A549 (cell line): Measurements from ENCODE around the gene ZFAND6. TPM values are rescaled to one million over a fixed set of nuclear protein-coding genes. Genes with fewer than 3 reads are reported as not detected.

ENCODE experiments used
- ATAC-seq, 2 experiments: fragments of 200-7000 bp in 1 of 2; fragments of >200 bp in 1 of 2; cut with Nextera tagmentation in 1 of 2; cut with Tn5 transposase in 1 of 2; 3 replicates each; pipeline versions ENCODE4 v1.8.0 to v1.9.1; 2018 to 2020; ENCODE audit warnings: mild to moderate bottlenecking in 1 of 2, moderate library complexity in 1 of 2
- CTCF ChIA-PET: fragments of 300-600 bp; sonication (Branson Sonifier 250); formaldehyde crosslinking; extraction: SDS; loops from one replicate; lab custom pipeline; 2021; ENCODE audit warnings: antibody characterized with exemption, inconsistent platforms; lab: Yijun Ruan, JAX
- POLR2A ChIA-PET: fragments of 350-600 bp; formaldehyde crosslinking; extraction: SDS; loops from one replicate; lab custom pipeline; 2021; ENCODE audit warnings: antibody characterized with exemption, inconsistent platforms; lab: Yijun Ruan, JAX
- DNase-seq, 2 experiments: peaks; one replicate each; pipeline versions ENCODE4 v3.0.0 to v3.0.0-alpha.2; 2011 to 2016; ENCODE audit warnings: low read depth in 1 of 2, low spot score in 1 of 2
- FAIRE-seq: peaks from 2 replicates; lab custom pipeline; 2011; peaks lifted over from hg19 to GRCh38; lab: Jason Lieb, UNC
- H3K27ac ChIP-seq, 2 experiments: fragments of >200 bp; sonication (Bioruptor Twin); formaldehyde crosslinking; 3 replicates each; pipeline ENCODE4 v1.5.1; 2016 to 2017
- H3K4me1 ChIP-seq: fragments of >200 bp; sonication (Bioruptor Twin); formaldehyde crosslinking; 3 replicates; pipeline ENCODE4 v1.6.1; 2016
- H3K4me2 ChIP-seq: fragments of >200 bp; sonication (Bioruptor Twin); formaldehyde crosslinking; 3 replicates; pipeline ENCODE4 v1.6.1; 2016
- H3K4me3 ChIP-seq: fragments of >200 bp; sonication (Bioruptor Twin); formaldehyde crosslinking; 3 replicates; pipeline ENCODE4 v1.5.1; 2016
- H3K9me3 ChIP-seq: fragments of >200 bp; sonication (Bioruptor Twin); formaldehyde crosslinking; 3 replicates; pipeline ENCODE4 v1.6.1; 2016
- ELK1 ChIP-seq: fragments of 150-350 bp; IDR thresholded peaks from 2 replicates; pipeline ENCODE4 v1.6.1; 2014; ENCODE audit warnings: low read depth, mild to moderate bottlenecking, low read length
- EP300 ChIP-seq, 2 experiments: fragments of >200 bp; sonication (Bioruptor Twin); formaldehyde crosslinking; IDR thresholded peaks; 2 replicates in 1 of 2; 3 replicates in 1 of 2; pipeline ENCODE4 v1.6.1; 2016 to 2017
- FOSB ChIP-seq: fragments of 250-450 bp; sonication (Bioruptor Pico); IDR thresholded peaks from 2 replicates; pipeline ENCODE4 v1.5.0; 2020; ENCODE audit warnings: mild to moderate bottlenecking, moderate library complexity
- FOSL2 ChIP-seq, 2 experiments: fragments of 450-650 bp in 1 of 2; fragments of >200 bp in 1 of 2; sonication (Bioruptor Twin) in 1 of 2; formaldehyde crosslinking; IDR thresholded peaks; 2 replicates each; pipeline versions ENCODE4 v1.5.0 to v1.6.1; 2016 to 2020; ENCODE audit warnings: mild to moderate bottlenecking in 1 of 2, moderate library complexity in 1 of 2
- FOXS1 ChIP-seq: fragments of 250-450 bp; sonication (Bioruptor Pico); IDR thresholded peaks from 2 replicates; pipeline ENCODE4 v1.5.0; 2020; ENCODE audit warnings: mild to moderate bottlenecking, moderate library complexity
- GATA3 ChIP-seq: IDR thresholded peaks from 2 replicates; pipeline ENCODE4 v1.6.1; 2012; ENCODE audit warnings: borderline replicate concordance
- HDAC2 ChIP-seq: fragments of 200-600 bp; sonication (generic); IDR thresholded peaks from 2 replicates; pipeline ENCODE4 v1.6.1; 2016
- HMGXB4 ChIP-seq: fragments of 250-450 bp; sonication (Bioruptor Pico); IDR thresholded peaks from 2 replicates; pipeline ENCODE4 v1.5.0; 2021; ENCODE audit warnings: mild to moderate bottlenecking, moderate library complexity, borderline replicate concordance
- HOXB13 ChIP-seq: fragments of 250-450 bp; sonication (Bioruptor Pico); IDR thresholded peaks from 2 replicates; pipeline ENCODE4 v1.5.0; 2020; ENCODE audit warnings: low read depth, mild to moderate bottlenecking, moderate library complexity
- JUN ChIP-seq, 2 experiments: fragments of >200 bp; sonication (Bioruptor Twin); formaldehyde crosslinking; IDR thresholded peaks; 2 replicates in 1 of 2; 3 replicates in 1 of 2; pipeline ENCODE4 v1.6.1; 2016 to 2017
- KDM1A ChIP-seq: fragments of 200-600 bp; sonication (generic); IDR thresholded peaks from 2 replicates; pipeline ENCODE4 v1.6.1; 2016; ENCODE audit warnings: low read depth, mild to moderate bottlenecking
- KDM5A ChIP-seq: fragments of 200-600 bp; sonication (generic); IDR thresholded peaks from 2 replicates; pipeline ENCODE4 v1.6.1; 2016; ENCODE audit warnings: antibody characterized with exemption, mild to moderate bottlenecking
- NFE2L2 ChIP-seq: fragments of 150-350 bp; conservative IDR thresholded peaks from 2 replicates; pipeline ENCODE4 v1.6.1; 2014; ENCODE audit warnings: low read length
- NR3C1 ChIP-seq: fragments of >200 bp; sonication (Bioruptor Twin); formaldehyde crosslinking; IDR thresholded peaks from 3 replicates; pipeline ENCODE4 v1.6.1; 2017
- POLR2AphosphoS2 ChIP-seq: conservative IDR thresholded peaks from 2 replicates; pipeline ENCODE4 v1.6.1; 2012; ENCODE audit warnings: low read length, improper control_type of control experiment, inconsistent platforms
- RAD21 ChIP-seq, 2 experiments: fragments of >200 bp in 1 of 2; sonication (Bioruptor Twin) in 1 of 2; formaldehyde crosslinking in 1 of 2; IDR thresholded peaks in 1 of 2; conservative IDR thresholded peaks in 1 of 2; 2 replicates in 1 of 2; 3 replicates in 1 of 2; pipeline ENCODE4 v1.6.1; 2012 to 2018; ENCODE audit warnings: inconsistent platforms in 1 of 2
- SMC3 ChIP-seq: fragments of >200 bp; sonication (Bioruptor Twin); formaldehyde crosslinking; IDR thresholded peaks from 3 replicates; pipeline ENCODE4 v1.6.1; 2018; ENCODE audit warnings: inconsistent platforms
- USF2 ChIP-seq: fragments of 450-650 bp; IDR thresholded peaks from 2 replicates; pipeline ENCODE4 v1.6.1; 2014; ENCODE audit warnings: antibody characterized with exemption
- ZSCAN20 ChIP-seq: fragments of 250-450 bp; sonication (Bioruptor Pico); IDR thresholded peaks from 2 replicates; pipeline ENCODE4 v1.8.0; 2022; ENCODE audit warnings: mild to moderate bottlenecking, moderate library complexity
- WGBS: methylation state at CpG from one replicate; pipeline ENCODE4 v1.1.6; 2017; ENCODE audit errors: missing lambda C conversion rate; 5-methylcytosine and 5-hydroxymethylcytosine counted together
- polyA plus RNA-seq, 4 experiments: library from polyadenylated mRNA; depleted of rRNA in 3 of 4; stranded (reverse); fragments of >200 nt; fragmentation: RNase III in 1 of 4; extraction: RNeasy Plus Mini Kit Qiagen cat#74134 plus additional on column Dnase treatment in 1 of 4; gene quantifications; 2 replicates in 3 of 4; 3 replicates in 1 of 4; pipeline ENCODE4 v1.2.3, GENCODE V29; 2011 to 2017
- TF ChIP-seq, protein P1 (sequence below): fragments of >200 bp; sonication (Bioruptor Twin); formaldehyde crosslinking; IDR thresholded peaks from 3 replicates; pipeline ENCODE4 v1.5.1; 2016
- TF ChIP-seq, protein P2 (sequence below): IDR thresholded peaks from 2 replicates; pipeline ENCODE4 v1.6.1; 2012

Gene ZFAND6
- polyA plus RNA-seq, 2 of the 4 experiments (the other 2 are of a cell fraction), result 152 to 307 TPM

DNA sequence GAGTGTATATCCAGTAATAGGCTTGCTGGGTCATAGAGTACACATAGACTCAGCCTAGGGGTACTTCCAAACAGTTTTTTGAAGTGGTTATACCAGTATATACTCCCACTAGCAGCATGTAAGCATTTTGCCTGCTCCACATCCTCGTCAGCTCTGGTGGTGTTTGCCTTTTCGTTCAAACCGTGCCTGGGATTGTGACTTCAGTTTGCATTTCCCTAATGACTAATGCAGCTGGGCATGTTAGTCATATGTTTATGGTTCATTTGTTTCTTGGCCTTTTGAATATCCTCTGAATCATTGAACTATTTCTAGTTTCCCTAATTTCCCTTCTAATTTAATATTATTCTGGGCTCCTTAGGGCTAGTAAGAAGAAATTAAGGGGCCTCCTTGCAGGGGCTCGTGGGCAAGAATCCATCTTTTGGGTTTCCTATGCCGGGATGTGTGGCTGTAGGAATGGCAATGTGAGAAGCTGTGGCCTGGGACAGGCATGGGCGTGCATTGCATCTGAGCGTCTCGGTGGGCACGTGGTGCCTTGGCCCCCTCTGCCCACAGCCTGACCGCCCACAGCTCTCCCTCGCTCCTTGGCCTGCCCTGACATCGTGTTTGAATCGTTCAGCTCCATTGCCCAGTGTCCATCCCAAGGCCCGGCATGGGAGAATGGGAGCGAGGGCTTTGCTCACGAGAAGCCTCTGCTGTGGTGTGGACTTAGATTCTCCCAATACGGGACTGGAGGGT lies 119.7 kb downstream of the ZFAND6 start (continued):
- TF ChIP-seq, protein P1, sequence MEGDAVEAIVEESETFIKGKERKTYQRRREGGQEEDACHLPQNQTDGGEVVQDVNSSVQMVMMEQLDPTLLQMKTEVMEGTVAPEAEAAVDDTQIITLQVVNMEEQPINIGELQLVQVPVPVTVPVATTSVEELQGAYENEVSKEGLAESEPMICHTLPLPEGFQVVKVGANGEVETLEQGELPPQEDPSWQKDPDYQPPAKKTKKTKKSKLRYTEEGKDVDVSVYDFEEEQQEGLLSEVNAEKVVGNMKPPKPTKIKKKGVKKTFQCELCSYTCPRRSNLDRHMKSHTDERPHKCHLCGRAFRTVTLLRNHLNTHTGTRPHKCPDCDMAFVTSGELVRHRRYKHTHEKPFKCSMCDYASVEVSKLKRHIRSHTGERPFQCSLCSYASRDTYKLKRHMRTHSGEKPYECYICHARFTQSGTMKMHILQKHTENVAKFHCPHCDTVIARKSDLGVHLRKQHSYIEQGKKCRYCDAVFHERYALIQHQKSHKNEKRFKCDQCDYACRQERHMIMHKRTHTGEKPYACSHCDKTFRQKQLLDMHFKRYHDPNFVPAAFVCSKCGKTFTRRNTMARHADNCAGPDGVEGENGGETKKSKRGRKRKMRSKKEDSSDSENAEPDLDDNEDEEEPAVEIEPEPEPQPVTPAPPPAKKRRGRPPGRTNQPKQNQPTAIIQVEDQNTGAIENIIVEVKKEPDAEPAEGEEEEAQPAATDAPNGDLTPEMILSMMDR, result no peak
- TF ChIP-seq ZSCAN20 (CRISPR knock-in tag) (no peak), NFE2L2 (no peak), JUN (IDR thresholded peaks at IDR 0.05) (0 out of 5 replicates have a peak, but pooled peaks of 1 of the 2 experiments have one; percentile 25), ELK1 (no peak), FOXS1 (CRISPR knock-in tag) (no peak), GATA3 (peak; percentile 37; the same call in 1 of the 2 replicates), KDM5A (no peak), EP300 (IDR thresholded peaks at IDR 0.05) (no peak), FOSL2 (IDR thresholded peaks at IDR 0.05) (peak; percentile 46), FOSL2 (CRISPR knock-in tag; IDR thresholded peaks at IDR 0.05) (peak; percentile 89), RAD21 (conservative IDR thresholded peaks at IDR 0.05 in 1 of 2, IDR thresholded peaks at IDR 0.05 in 1 of 2) (no peak)
- TF ChIP-seq, protein P2, sequence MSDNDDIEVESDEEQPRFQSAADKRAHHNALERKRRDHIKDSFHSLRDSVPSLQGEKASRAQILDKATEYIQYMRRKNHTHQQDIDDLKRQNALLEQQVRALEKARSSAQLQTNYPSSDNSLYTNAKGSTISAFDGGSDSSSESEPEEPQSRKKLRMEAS, result peak; percentile 69

DNA sequence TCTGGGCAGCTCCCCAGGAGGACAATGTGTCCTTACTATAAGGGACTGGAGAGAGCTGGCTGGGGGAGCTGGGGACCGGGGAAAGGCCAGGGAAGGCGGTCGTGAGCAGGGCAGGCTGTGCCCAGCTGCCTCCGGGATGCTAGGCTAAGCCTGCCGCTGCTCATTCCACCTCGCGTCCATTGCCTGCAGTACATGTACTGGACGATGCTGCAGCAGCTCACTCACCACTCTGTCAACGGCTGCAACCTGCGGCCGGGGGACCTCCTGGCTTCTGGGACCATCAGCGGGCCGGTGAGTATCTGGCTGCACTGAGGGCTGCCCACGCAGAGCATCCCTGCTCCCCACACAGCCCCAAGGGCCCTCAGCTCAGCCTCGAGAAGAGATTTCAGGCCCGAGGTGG lies 120.5 kb downstream of the ZFAND6 start:
- DNase-seq (no peak), ATAC-seq (no peak), FAIRE-seq (no peak)
- TF ChIP-seq RAD21 (conservative IDR thresholded peaks at IDR 0.05 in 1 of 2, IDR thresholded peaks at IDR 0.05 in 1 of 2), result no peak
- no peak for TF ChIP-seq FOSB (CRISPR knock-in tag)
- no peak for TF ChIP-seq HMGXB4 (CRISPR knock-in tag)
- no peak for TF ChIP-seq NR3C1
- no peak for TF ChIP-seq HOXB13 (CRISPR knock-in tag)
- no peak for TF ChIP-seq HDAC2
- TF ChIP-seq NFE2L2, result no peak
- no peak for TF ChIP-seq POLR2AphosphoS2
- 95% methylated on average over 16 of the region's 16 CpGs for WGBS
- H3K4me3 ChIP-seq, result no peak overlapping the region
- peaks cover 13% of the 10 kb centered on the region for H3K4me1 ChIP-seq
- peak overlapping the region in 1 of 2 experiments; percentile 68; a peak in 2 of 6 replicates for H3K27ac ChIP-seq
- no peak overlapping the region for H3K4me2 ChIP-seq
- H3K9me3 ChIP-seq, result no peaks in the 10 kb centered on the region; the same call in 2 of the 3 replicates
- ChIA-PET POLR2A (no interaction called here), CTCF (interaction anchor here (0.6 to 1.4 kb wide), 3 partner anchors 17 to 799 kb away, joined by 3 to 5 read pairs (median 4); no protein-coding TSS in a partner anchor)

DNA sequence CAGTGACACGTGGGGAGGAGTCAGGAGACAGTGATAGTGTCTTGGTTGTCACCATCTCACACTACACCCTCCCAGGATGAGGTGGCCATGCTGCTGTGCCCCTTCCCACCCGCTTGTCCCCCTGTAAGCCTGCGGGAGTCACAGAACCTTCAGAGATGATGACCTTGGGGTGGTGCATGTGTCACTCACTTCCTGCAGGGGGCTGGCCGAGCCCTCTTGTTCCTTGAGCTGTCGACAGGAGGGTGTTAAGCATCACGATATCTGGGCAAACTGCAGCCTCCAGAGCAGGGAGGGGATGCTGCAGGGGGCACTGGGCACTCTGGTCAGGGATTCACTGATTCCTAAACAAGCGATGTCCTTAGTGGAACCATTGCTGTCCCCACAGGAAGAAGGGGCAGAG lies 121.0 kb downstream of the ZFAND6 start:
- no peak overlapping the region for H3K4me3 ChIP-seq
- no peak for FAIRE-seq
- CTCF ChIA-PET, result interaction anchor here (0.7 to 1.4 kb wide), 2 partner anchors 16 to 800 kb away, joined by 3 to 4 read pairs; no protein-coding TSS in a partner anchor
- no peaks in the 10 kb centered on the region; the same call in 2 of the 3 replicates for H3K9me3 ChIP-seq
- POLR2A ChIA-PET, result no interaction called here
- peaks cover 13% of the 10 kb centered on the region for H3K4me1 ChIP-seq
- no peak for TF ChIP-seq KDM1A
- TF ChIP-seq HOXB13 (CRISPR knock-in tag), result no peak
- TF ChIP-seq KDM5A, result no peak
- no peak for TF ChIP-seq SMC3
- no peak for TF ChIP-seq USF2
- H3K4me2 ChIP-seq, result no peak overlapping the region
- no peak for ATAC-seq
- 92% methylated on average over 7 of the region's 7 CpGs for WGBS
- DNase-seq, result no peak
- H3K27ac ChIP-seq, result no peak overlapping the region
